Thymus (tissue), 11 donors: ENCODE results near the gene MROH9. TPM values are rescaled to one million over a fixed set of nuclear protein-coding genes. Genes with fewer than 3 reads are reported as not detected.

Source experiments
- DNase-seq, 9 donors: peaks; one replicate each; pipeline ENCODE4 v3.0.0-alpha.2; 2013; ENCODE audit warnings: low spot score in 9 of 9, low read depth in 6 of 9, missing footprints in 1 of 9
- H3K27ac ChIP-seq, 2 donors: one replicate each; pipeline ENCODE4 v1.5.1; 2013; ENCODE audit warnings: control low read depth in 1 of 2, low read depth in 1 of 2, low read length in 1 of 2, mild to moderate bottlenecking in 1 of 2, moderate library complexity in 1 of 2
- H3K27me3 ChIP-seq, 2 donors: one replicate each; pipeline ENCODE4 v1.5.1; 2013; ENCODE audit warnings: low read length in 1 of 2; ENCODE audit not compliant: control insufficient read depth in 2 of 2, insufficient read depth in 1 of 2
- H3K36me3 ChIP-seq, 2 donors: one replicate each; pipeline ENCODE4 v1.5.1; 2013; ENCODE audit warnings: low read length in 1 of 2, mild to moderate bottlenecking in 1 of 2, moderate library complexity in 1 of 2; ENCODE audit not compliant: control insufficient read depth in 2 of 2, insufficient read depth in 2 of 2
- H3K4me1 ChIP-seq, 2 donors: one replicate each; pipeline ENCODE4 v1.5.1; 2013; ENCODE audit warnings: low read length in 2 of 2; ENCODE audit not compliant: control insufficient read depth in 2 of 2, insufficient read depth in 2 of 2
- H3K4me3 ChIP-seq, 2 donors: one replicate each; pipeline ENCODE4 v1.5.1; 2013; ENCODE audit warnings: low read length in 2 of 2, control low read depth in 1 of 2, mild to moderate bottlenecking in 1 of 2
- H3K9me3 ChIP-seq, 2 donors: one replicate each; pipeline ENCODE4 v1.5.1; 2013; ENCODE audit warnings: low read length in 1 of 2, mild to moderate bottlenecking in 1 of 2; ENCODE audit not compliant: control insufficient read depth in 2 of 2, insufficient read depth in 1 of 2
- WGBS: extraction: QIAGEN DNeasy Blood & Tissue Kit; methylation state at CpG from one replicate; pipeline ENCODE4 v1.1.7; 2013; 5-methylcytosine and 5-hydroxymethylcytosine counted together
- polyA plus RNA-seq: library from polyadenylated mRNA; stranded (reverse); fragments of 200-250 nt; gene quantifications from one replicate; pipeline ENCODE4 v1.2.3, GENCODE V29; 2013
- total RNA-seq: library from RNA; stranded (reverse); fragments of 120-200 nt; gene quantifications from one replicate; pipeline ENCODE4 v1.2.4, GENCODE V29; 2013
- donor health status: healthy.

The MROH9 gene
- total and polyA plus RNA-seq, 2 donors, result 0.05 TPM

DNA sequence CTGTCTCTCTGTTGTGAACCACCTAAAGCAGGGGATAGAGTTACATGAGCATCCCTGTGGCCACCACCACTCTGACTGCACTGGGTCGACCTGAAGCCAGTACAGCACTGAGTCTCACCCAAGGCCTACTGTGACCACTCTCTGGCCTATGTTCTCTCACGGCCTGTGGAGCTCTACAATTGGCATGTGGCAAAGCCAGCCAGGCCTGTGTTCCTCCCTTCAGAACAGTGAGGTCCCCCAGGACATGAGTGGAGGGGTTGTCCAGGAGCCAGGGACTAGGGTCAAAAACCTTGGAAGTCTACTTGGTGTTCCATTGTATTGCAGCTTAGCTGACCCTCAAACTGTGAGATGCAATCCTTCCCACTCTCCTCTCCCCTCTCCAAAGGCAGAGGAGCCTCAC lies 112.7 kb downstream of the MROH9 start:
- no peak overlapping the region for H3K27ac ChIP-seq
- WGBS, result 84% methylated on average over 2 of the region's 2 CpGs
- no peak overlapping the region for H3K4me3 ChIP-seq
- DNase-seq, result no peak
- H3K4me1 ChIP-seq, result no peaks in the 10 kb centered on the region
- no peaks in the 10 kb centered on the region for H3K27me3 ChIP-seq
- no peaks in the 10 kb centered on the region for H3K36me3 ChIP-seq
- peaks cover 0 to 16% of the 10 kb centered on the region in 2 donors for H3K9me3 ChIP-seq

DNA sequence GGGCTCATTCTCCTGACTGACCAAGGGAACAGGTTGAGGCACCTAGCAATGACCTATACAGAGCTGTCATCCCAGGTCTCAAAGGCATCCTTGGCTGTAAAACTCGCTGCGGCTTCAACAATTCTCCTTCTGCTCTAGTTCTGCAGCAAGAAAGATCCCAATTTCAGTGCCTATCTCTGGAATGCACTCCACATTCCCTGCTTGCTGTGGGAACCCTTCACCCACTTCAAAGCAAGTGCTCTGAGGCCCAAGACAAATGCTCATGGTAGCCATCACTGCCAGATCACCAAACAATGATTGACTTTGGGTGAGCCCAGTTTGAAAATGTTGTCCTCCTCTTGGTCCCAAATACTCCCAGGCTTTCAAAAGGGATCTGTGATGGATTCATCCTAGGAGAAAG lies 117.6 kb downstream of the MROH9 start:
- H3K27ac ChIP-seq, result no peak overlapping the region
- H3K9me3 ChIP-seq, result peaks cover 0 to 25% of the 10 kb centered on the region in 2 donors
- no peaks in the 10 kb centered on the region for H3K4me1 ChIP-seq
- no peak for DNase-seq
- H3K4me3 ChIP-seq, result no peak overlapping the region
- H3K27me3 ChIP-seq, result no peaks in the 10 kb centered on the region
- WGBS, result 100% methylated on average over 2 of the region's 2 CpGs
- H3K36me3 ChIP-seq, result no peaks in the 10 kb centered on the region

DNA sequence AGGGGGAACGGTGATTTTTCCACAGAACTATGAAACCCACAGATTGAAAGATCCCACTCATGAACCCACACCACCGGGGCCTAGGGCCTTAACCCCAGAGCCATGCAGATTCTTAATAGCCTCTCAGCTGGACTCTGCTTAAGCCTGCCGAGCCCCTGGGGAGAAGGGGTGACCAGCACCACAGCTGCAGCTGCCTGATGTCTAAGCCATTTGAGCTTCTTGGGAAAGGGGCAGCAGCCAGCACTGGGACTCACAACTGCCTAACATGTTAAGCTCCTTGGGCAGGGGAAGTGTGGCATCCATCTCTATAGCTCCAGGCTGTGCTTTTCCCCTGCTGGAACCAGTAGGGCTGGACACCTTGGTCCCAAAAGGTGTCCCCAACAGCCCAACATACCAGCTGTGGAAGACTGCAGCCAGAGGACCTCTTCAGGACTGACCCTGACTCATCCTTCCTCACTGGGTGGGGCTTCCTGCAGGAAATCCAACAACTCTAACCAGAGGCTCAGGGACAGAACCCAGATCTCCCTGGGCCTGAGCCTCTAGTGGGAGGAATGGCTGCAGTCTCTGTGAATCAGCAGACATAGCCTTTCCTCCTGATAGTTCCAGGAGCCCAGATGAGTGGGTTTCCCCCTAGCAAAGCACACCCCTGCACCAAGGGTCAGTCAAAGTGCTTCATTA lies 120.8 kb downstream of the MROH9 start:
- no peak overlapping the region for H3K4me3 ChIP-seq
- H3K27ac ChIP-seq, result no peak overlapping the region
- H3K9me3 ChIP-seq, result peaks cover 0 to 16% of the 10 kb centered on the region in 2 donors
- 93% methylated on average over 3 of the region's 3 CpGs for whole genome bisulfite sequencing
- no peaks in the 10 kb centered on the region for H3K36me3 ChIP-seq
- no peaks in the 10 kb centered on the region for H3K4me1 ChIP-seq
- DNase-seq, result no peak
- no peaks in the 10 kb centered on the region for H3K27me3 ChIP-seq

DNA sequence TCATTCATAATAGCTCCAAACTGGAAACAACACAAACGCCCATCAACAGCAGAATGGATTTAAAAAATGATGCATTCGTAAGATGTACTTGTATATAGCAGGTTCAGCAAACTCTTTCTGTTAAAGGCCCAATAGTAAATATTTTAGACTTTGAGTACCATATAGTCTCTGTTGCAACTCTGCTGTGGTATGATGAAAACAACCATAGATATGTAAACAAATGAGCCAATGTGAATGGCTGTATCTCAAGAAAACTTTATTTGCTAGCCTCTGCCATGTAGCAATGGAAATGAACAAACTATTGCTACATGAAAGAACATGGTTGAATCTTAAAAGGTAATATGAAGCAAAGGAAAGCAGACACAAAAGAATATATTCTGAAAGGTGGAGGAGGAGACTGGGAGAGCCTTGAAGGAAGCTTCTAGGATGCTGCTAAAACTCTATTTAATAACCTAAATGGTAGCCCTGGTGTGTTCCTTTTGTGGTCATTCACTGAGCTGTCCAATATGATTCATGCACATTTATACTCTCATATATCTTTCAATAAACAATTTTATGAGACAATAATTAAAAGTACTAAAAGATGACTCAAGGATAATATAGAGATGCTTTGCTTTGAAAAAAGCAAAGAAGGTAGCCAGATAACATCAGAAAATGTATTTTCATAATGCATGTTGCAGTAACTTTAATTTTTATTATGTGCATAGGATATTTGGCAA lies 126.2 kb downstream of the MROH9 start:
- Histone ChIP-seq H3K4me1 (no peaks in the 10 kb centered on the region), H3K4me3 (no peak overlapping the region), H3K27me3 (no peaks in the 10 kb centered on the region), H3K27ac (no peak overlapping the region), H3K36me3 (no peaks in the 10 kb centered on the region), H3K9me3 (no peaks in the 10 kb centered on the region)
- WGBS, result 85% methylated on average over 2 of the region's 2 CpGs
- DNase-seq, result no peak

DNA sequence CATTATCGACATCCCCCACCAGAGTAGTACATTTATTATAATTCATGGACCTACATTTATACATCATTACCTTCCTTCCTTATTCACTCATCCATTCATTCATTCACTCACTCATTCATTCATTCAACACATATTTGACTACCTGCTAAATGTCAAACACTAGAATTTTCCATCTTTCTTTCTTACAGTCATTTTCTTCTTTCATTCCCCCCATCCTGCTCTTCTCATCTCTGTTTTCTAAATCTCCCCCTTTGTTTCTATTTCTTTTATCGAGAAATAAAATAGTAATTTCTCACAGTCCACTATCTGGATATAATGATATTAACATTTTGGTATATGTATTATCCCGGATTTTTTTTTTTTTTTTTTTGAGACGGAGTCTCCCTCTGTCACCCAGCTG lies 127.6 kb downstream of the MROH9 start:
- Histone ChIP-seq H3K4me3 (no peak overlapping the region), H3K27me3 (no peaks in the 10 kb centered on the region), H3K36me3 (no peaks in the 10 kb centered on the region), H3K4me1 (no peaks in the 10 kb centered on the region), H3K9me3 (no peaks in the 10 kb centered on the region), H3K27ac (no peak overlapping the region)
- no peak for DNase-seq
- 91% methylated on average over 4 of the region's 4 CpGs for WGBS

DNA sequence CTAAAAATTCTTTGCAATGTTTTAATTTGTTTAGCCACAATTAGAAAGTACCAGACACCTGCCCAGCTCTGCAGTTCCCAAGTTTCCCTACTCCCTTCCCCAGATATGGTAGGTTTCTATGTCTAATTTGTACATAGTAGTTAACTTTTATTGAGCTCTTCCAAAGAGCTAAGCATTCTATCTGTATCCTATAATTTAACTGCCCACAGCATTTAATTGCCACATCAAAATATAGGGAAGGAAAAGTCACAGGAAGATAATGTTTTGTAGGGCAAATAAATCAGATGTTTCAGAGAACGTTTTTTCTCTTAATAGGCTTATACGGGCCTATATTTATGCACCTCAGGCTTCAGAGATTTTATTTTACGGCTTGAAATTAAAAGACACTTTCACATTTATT lies 139.7 kb downstream of the MROH9 start:
- Histone ChIP-seq H3K27ac (no peak overlapping the region), H3K36me3 (no peaks in the 10 kb centered on the region), H3K4me1 (no peaks in the 10 kb centered on the region), H3K4me3 (no peak overlapping the region), H3K9me3 (no peaks in the 10 kb centered on the region), H3K27me3 (no peaks in the 10 kb centered on the region)
- 70% methylated on average over 3 of the region's 3 CpGs for WGBS
- DNase-seq, result no peak

DNA sequence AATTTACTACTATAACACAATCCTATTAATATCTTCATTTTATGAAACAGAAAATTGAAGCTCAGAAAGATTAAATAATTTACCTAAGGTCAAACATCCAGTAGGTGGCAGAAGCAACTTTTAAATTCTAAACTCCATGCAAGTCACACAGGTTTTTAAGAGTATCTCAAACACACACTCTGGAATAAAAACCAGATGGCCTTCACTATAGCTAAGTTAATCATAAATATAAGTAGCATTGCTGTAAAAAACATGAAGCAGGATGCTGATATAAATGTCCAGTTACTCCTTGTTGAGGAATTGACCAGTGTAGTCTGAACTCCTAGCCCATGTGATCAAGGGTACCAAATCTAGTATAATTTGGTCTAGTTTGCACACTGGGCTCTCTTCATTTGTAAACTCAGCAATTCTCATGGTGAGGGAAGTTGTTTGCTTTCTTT lies 146.0 kb downstream of the MROH9 start:
- no peak for DNase-seq
- H3K4me1 ChIP-seq, result no peaks in the 10 kb centered on the region
- no peaks in the 10 kb centered on the region for H3K36me3 ChIP-seq
- H3K27me3 ChIP-seq, result no peaks in the 10 kb centered on the region
- H3K27ac ChIP-seq, result no peak overlapping the region
- H3K4me3 ChIP-seq, result no peak overlapping the region
- no peaks in the 10 kb centered on the region for H3K9me3 ChIP-seq

DNA sequence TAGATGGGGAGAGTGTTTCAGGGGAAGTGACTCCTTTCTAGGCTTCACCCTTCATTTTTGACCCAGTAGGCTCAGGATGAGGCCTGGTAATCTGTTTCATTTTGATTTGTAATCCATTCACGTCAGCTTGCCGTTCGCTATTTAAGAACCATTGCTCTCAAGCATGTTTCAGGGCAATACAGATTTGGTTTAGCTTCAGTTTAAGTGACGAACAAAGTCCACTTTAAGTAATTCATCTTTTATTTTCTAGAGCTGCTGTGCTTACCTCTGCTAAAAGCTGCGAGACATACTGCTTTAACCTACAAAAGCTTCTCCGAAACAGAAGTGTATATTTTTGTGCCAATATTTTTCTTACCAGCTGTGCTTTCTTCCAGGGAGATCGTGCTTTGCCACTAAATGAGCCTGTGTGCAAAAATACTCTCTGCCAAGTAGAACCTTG lies 146.4 kb downstream of the MROH9 start:
- no peak for DNase-seq
- H3K4me3 ChIP-seq, result no peak overlapping the region
- H3K27me3 ChIP-seq, result no peaks in the 10 kb centered on the region
- H3K36me3 ChIP-seq, result no peaks in the 10 kb centered on the region
- 94% methylated on average over 7 of the region's 7 CpGs for WGBS
- no peaks in the 10 kb centered on the region for H3K4me1 ChIP-seq
- no peak overlapping the region for H3K27ac ChIP-seq
- no peaks in the 10 kb centered on the region for H3K9me3 ChIP-seq

DNA sequence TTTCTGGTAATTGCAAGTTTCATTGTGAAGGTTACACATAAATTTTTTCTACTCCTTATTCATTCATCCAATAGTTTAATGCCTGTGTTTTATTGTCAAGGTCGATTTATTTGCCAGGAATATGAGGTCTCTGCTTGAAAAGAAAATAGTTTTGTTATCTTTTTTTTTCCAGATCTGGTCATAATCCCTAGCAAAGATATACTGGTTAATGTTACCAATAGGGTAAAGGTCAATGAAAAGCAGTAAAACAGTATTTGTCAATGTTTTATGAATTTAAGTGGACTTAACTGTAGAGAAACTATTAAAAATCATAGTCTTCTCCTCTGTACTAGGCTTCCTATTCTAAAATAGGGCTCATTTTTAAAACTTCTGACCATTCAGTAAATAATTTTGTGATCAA lies 147.3 kb downstream of the MROH9 start:
- H3K4me3 ChIP-seq, result no peak overlapping the region
- H3K36me3 ChIP-seq, result no peaks in the 10 kb centered on the region
- no peaks in the 10 kb centered on the region for H3K27me3 ChIP-seq
- H3K9me3 ChIP-seq, result no peaks in the 10 kb centered on the region
- H3K27ac ChIP-seq, result no peak overlapping the region
- no peak for DNase-seq
- no peaks in the 10 kb centered on the region for H3K4me1 ChIP-seq
- WGBS, result 74% methylated on average over 1 of the region's 1 CpG
